Measurements from ENCODE around the gene ANXA3. TPM values are rescaled to one million over a fixed set of nuclear protein-coding genes. Genes with fewer than 3 reads are reported as not detected.

ANXA3 gene
- total and polyA plus RNA-seq, 5 donors, result 10.9 to 48.1 (median 12.1) TPM

DNA sequence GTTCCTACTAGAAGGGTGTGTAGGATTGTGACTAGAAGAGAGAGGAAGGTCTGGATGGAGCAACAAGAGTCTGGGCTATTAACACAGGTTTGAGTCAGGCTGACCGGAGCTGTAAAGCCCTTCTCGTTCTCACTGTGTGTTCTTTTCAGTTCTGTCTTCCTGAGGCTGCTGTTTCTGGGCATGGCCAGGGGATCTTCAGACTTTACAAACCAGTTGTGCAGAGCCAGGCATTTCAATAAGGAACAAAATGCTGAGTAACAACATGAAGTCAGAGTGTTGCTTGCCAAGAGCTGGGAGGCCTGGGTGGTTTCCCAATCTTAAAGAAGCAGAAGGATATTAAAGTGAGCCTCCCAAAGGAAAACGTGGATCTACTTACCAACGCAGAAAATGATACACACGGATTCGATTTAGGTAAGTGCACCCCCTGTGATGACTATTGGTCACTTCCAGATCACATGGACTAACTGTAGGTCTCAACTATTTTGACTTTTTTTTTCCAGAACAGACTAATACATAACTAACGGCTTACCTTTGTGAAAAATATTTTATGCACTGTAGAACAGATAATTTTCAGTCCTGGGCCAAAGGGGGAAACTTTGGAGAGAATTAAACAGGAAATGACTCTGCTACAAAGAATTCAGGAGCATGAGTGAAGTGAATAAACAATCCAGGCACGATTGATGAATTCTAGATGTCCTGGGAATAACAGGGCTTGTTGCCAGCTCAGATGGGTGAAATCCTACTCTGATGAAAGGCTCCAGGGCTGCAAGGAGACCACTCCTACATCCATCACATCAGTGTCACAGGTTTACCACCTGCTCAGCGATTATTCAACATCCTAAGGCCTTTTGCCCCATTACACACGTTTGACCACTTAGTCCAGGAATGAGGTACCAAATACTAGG, 94.5 kb downstream of the ANXA3 start:
- H3K27ac ChIP-seq (ENCODE audit: low read length), result peak overlapping the region; percentile 97
- intact Hi-C loops (cut with DNase I), result loop anchor here in 2 of 4 donors (5.0 to 10.0 kb wide), 2 partner anchors 129 to 131 kb away; partner anchors contain the start of gene BMP2K (in 2 of the 2)
- H3K27me3 ChIP-seq (ENCODE audit: control insufficient read depth, insufficient read depth), result no peaks in the 10 kb centered on the region
- WGBS, result 28% methylated on average over 10 of the region's 10 CpGs
- ATAC-seq (peak; percentile 91), DNase-seq (peak; percentile 80 to 90 (median 81))
- no peaks in the 10 kb centered on the region for H3K9me3 ChIP-seq (ENCODE audit: control insufficient read depth, low read length)
- H3K4me1 ChIP-seq (ENCODE audit: control insufficient read depth, insufficient read depth, low read length), result peaks cover 4% of the 10 kb centered on the region
- H3K4me3 ChIP-seq (ENCODE audit: low read length), result no peak overlapping the region

DNA sequence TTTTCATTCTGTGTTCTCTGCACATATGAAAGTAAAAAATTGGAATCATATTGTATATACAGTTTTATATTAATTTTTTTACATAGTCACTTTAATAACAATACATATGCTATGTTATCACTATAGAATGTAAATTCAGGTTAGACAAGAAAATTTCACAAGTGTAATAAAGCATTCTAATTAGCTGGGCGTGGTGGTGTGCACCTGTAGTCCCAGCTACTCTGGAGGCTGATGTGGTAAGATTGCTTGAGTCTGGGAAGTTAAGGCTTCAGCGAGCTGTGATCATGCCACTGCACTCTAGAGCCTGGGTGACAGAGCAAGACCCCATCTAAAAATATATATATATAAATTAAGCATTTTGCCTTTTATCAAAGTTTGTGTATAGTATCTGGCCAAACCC, 95.7 kb downstream of the ANXA3 start:
- Histone ChIP-seq H3K27me3 (ENCODE audit: control insufficient read depth, insufficient read depth) (no peaks in the 10 kb centered on the region), H3K4me3 (ENCODE audit: low read length) (no peak overlapping the region), H3K9me3 (ENCODE audit: control insufficient read depth, low read length) (no peaks in the 10 kb centered on the region), H3K27ac (ENCODE audit: low read length) (no peak overlapping the region), H3K4me1 (ENCODE audit: control insufficient read depth, insufficient read depth, low read length) (peaks cover 5% of the 10 kb centered on the region)
- intact Hi-C loops (cut with DNase I), result loop anchor here in 2 of 4 donors (5.0 to 10.0 kb wide), 2 partner anchors 128 to 130 kb away; partner anchors contain the start of gene BMP2K (in 2 of the 2)
- ATAC-seq (no peak), DNase-seq (no peak)
- 96% methylated on average over 2 of the region's 2 CpGs for WGBS

DNA sequence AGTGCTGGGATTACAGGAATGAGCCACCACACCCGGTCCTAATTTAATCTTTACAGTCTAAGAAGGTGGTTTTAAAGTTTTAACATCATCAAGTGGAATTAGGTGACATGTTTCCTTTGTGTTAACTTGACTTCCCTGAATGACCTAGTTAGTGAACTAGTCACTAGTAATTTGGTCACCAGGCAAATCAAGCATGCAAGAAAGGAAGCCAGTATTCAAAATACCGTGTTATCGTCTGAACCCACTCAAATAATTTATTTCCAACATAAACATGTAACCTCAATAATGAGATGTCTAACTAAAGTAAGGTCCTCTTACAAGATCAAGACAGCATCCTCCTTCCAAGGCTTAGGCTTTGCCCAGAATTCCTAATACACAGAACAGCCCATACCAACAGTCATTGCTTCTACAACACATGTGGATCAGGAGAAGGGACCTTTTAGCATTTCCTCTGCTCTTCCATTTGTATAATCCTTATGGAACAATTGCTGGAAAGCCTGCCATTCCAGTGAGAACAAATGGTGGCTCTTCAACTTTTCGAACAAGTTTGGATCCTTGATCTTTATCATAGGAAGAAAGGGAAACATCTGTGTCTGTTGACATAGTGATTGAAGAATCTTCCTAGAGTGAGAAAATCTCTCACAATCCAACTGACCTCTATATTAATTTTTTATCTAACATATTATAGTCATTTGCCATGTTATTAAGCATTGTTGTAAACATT, 97.2 kb downstream of the ANXA3 start:
- Histone ChIP-seq H3K27me3 (ENCODE audit: control insufficient read depth, insufficient read depth) (no peaks in the 10 kb centered on the region), H3K4me3 (ENCODE audit: low read length) (no peak overlapping the region), H3K4me1 (ENCODE audit: control insufficient read depth, insufficient read depth, low read length) (peaks cover 6% of the 10 kb centered on the region), H3K9me3 (ENCODE audit: control insufficient read depth, low read length) (no peaks in the 10 kb centered on the region), H3K27ac (ENCODE audit: low read length) (no peak overlapping the region)
- intact Hi-C loops (cut with DNase I), result loop anchor here in 2 of 4 donors (5.0 to 10.0 kb wide), 2 partner anchors 126 to 128 kb away; partner anchors contain the start of gene BMP2K (in 2 of the 2)
- WGBS, result 78% methylated on average over 4 of the region's 4 CpGs
- DNase-seq (no peak), ATAC-seq (no peak)

DNA sequence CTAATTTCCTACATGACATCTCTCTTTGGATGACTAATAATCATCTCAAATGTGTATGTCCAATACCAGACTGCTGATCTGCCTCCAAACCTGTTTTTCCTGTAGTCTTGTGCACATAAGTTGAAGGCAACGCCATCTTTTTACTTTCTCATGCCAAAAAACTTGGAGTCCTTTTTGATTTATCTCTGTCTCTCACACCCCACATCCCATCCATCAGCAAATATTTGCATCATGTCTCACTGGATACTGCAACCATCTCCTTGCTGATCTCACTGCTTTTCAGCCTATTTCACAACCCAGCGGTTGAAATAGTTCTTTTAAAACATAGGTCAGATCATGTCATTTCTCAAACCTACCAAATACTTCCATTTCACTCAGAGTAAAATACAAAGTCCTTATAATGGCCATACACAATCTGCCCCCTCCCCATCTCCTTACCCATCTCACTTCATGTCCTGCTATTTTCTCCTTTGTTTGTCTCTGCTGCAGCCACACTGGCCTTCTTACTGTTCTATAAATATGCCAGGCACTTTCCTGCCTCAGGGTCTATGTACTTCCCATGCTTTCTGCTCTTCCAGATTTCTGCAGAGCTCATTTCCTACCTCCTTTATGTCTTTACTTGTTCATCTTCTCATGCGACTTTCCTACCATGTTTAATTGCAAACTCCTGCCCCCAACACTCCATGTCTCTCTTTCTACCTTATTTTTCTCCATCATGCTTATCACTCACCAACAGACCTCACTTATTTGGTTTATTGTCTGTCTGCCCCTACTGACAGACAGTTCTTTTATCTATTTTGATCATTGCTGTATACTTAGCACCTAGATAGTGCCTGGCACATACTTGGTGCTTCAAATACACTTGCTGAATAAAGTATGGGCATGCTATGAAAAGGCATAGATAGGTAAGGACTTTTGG, 98.8 kb downstream of the ANXA3 start:
- no peak overlapping the region for H3K4me3 ChIP-seq (ENCODE audit: low read length)
- WGBS, result 84% methylated on average over 3 of the region's 3 CpGs
- no peaks in the 10 kb centered on the region for H3K27me3 ChIP-seq (ENCODE audit: control insufficient read depth, insufficient read depth)
- H3K27ac ChIP-seq (ENCODE audit: low read length), result peak overlapping the region; percentile 34
- DNase-seq, result no peak
- ATAC-seq, result no peak
- intact Hi-C loops (cut with DNase I), result no loop called here
- no peaks in the 10 kb centered on the region for H3K9me3 ChIP-seq (ENCODE audit: control insufficient read depth, low read length)
- peaks cover 6% of the 10 kb centered on the region for H3K4me1 ChIP-seq (ENCODE audit: control insufficient read depth, insufficient read depth, low read length)

DNA sequence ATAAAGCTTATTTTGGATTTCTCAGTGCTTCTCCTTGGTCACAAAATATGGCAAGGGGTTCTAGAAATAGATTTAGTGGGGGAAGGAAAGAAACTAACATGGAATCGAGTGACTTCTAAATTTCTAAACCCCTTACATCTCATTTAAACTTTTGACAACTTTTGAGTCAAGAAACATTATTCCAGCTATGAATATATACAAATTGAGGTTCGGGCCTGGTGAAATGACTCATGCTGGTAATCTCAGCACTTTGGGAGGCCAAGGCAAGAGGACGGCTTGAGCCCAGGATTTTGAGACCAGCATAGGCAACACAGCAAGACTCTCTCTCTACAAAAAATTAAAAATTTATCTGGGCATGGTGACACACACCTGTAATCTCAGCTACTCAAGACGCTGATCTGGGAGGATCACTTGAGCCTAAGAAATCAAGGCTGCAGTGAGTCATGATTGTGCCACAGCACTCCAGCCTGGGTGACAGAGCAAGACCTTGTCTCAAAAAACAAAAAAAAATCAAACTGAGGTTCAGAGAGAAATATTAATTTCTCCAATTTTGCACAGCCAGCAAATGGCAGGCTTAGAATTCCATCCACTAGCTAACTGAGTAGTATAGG, 99.8 kb downstream of the ANXA3 start:
- no peaks in the 10 kb centered on the region for H3K9me3 ChIP-seq (ENCODE audit: control insufficient read depth, low read length)
- no peak for DNase-seq
- no peak overlapping the region for H3K4me3 ChIP-seq (ENCODE audit: low read length)
- H3K4me1 ChIP-seq (ENCODE audit: control insufficient read depth, insufficient read depth, low read length), result peaks cover 2% of the 10 kb centered on the region
- no peaks in the 10 kb centered on the region for H3K27me3 ChIP-seq (ENCODE audit: control insufficient read depth, insufficient read depth)
- ATAC-seq, result no peak
- 95% methylated on average over 4 of the region's 4 CpGs for WGBS
- intact Hi-C loops (cut with DNase I), result no loop called here
- H3K27ac ChIP-seq (ENCODE audit: low read length), result no peak overlapping the region

DNA sequence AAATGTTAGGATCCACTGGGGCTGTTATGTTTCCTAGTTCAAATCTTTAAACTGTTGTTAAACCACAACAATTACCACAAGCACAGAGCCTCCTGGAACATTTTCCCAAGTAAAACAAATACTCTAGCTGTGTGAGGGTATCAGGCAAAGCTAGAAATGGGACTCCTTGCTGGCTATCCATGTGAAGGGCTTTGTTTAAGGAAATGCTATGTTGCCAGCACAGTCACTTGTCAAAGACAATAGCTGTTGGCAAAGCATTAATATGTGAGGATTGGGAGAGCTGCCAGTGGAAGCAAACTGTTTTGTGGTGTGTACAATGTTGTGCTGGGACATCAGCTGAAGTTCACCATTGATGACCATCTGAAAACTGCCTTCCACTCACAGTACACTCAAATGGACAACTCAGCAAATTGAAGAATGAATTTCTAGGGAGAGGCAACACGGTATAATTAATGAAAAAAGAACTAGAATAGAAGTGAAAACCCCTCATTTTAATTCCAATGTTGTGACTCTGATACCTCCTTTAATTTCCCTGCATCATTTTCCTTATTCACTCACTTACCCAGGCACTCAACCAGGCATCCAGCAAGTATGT, 100.8 kb downstream of the ANXA3 start:
- Histone ChIP-seq H3K9me3 (ENCODE audit: control insufficient read depth, low read length) (no peaks in the 10 kb centered on the region), H3K27me3 (ENCODE audit: control insufficient read depth, insufficient read depth) (no peaks in the 10 kb centered on the region), H3K4me1 (ENCODE audit: control insufficient read depth, insufficient read depth, low read length) (peaks cover 2% of the 10 kb centered on the region), H3K4me3 (ENCODE audit: low read length) (no peak overlapping the region), H3K27ac (ENCODE audit: low read length) (peak overlapping the region; percentile 67)
- 25% methylated on average over 1 of the region's 1 CpG for WGBS
- no peak for DNase-seq
- intact Hi-C loops (cut with DNase I), result no loop called here
- ATAC-seq, result peak; percentile 66 to 73

DNA sequence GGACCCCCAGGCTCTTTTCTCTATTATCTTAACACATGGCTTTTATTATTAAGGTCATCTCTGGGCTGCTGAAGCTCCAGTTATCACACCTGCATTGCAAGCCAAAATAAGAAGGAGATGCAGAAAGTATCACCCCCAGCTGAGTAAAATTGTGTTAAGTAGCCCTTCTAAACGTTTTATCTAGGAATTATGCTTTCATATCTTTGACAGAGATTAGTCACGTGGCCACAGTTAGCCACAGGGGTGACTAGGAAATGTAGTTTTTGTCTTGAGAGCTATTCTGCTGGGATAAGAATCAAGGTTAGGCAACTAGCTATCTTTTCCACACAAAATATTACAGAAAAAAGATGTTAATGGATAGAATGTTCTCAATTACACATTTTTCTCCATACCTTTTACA, 102.1 kb downstream of the ANXA3 start:
- Histone ChIP-seq H3K4me3 (ENCODE audit: low read length) (no peak overlapping the region), H3K9me3 (ENCODE audit: control insufficient read depth, low read length) (no peaks in the 10 kb centered on the region), H3K27me3 (ENCODE audit: control insufficient read depth, insufficient read depth) (no peaks in the 10 kb centered on the region), H3K27ac (ENCODE audit: low read length) (no peak overlapping the region), H3K4me1 (ENCODE audit: control insufficient read depth, insufficient read depth, low read length) (peaks cover 2% of the 10 kb centered on the region)
- intact Hi-C loops (cut with DNase I), result no loop called here
- 16% methylated on average over 2 of the region's 2 CpGs for WGBS
- DNase-seq, result no peak
- ATAC-seq, result no peak

DNA sequence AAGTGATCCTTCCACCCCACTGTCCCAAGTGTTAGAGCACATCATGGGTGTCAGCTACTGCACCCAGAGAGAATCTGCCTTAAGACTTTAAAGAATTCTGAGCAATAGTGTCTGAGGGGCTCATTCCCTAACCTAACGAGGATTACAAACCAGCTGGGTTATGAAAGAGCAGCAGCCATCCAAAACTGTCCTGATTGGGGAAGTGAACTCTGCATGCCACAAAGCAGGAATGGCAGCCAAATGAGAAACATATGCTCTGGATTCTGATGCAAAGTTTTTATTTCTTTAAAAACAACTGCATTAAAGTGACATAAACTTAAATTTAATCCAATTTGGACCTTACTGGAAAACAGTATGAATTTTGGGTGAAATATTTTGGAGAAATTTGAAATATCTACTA, 103.2 kb downstream of the ANXA3 start:
- 0% methylated on average over 1 of the region's 1 CpG for WGBS
- ATAC-seq (no peak), DNase-seq (no peak)
- intact Hi-C loops (cut with DNase I), result no loop called here
- Histone ChIP-seq H3K4me1 (ENCODE audit: control insufficient read depth, insufficient read depth, low read length) (peaks cover 2% of the 10 kb centered on the region), H3K27me3 (ENCODE audit: control insufficient read depth, insufficient read depth) (no peaks in the 10 kb centered on the region), H3K9me3 (ENCODE audit: control insufficient read depth, low read length) (no peaks in the 10 kb centered on the region), H3K4me3 (ENCODE audit: low read length) (no peak overlapping the region), H3K27ac (ENCODE audit: low read length) (no peak overlapping the region)

DNA sequence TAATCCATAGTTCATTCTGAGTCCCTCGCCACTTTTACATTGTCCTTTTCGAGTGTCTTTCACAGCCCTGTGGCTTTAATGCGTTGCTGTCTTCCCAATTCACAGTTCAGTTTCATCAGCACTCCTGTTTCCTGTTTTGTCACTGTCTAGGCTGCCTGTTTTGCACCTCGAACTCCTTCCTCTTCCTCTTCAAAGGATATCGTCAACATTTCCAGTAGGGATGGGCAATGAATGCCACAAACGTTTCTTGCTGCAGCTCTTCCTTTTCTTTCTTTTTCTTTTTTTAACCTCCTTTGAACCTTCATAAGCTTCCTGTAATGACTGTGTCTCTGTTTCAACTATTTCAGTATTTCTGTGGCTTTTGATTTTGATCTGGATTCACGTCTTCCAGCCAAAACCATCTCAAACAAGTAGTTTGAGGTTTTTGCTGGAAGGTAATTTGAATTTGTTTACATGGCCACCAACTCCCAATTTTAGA, 105.4 kb downstream of the ANXA3 start:
- Histone ChIP-seq H3K4me1 (ENCODE audit: control insufficient read depth, insufficient read depth, low read length) (peaks cover 2% of the 10 kb centered on the region), H3K27me3 (ENCODE audit: control insufficient read depth, insufficient read depth) (no peaks in the 10 kb centered on the region), H3K27ac (ENCODE audit: low read length) (peak overlapping the region; percentile 45), H3K4me3 (ENCODE audit: low read length) (peak overlapping the region; percentile 25), H3K9me3 (ENCODE audit: control insufficient read depth, low read length) (no peaks in the 10 kb centered on the region)
- no peak for DNase-seq
- intact Hi-C loops (cut with DNase I), result no loop called here
- peak; percentile 18 to 66 for ATAC-seq
- 59% methylated on average over 7 of the region's 7 CpGs for WGBS

DNA sequence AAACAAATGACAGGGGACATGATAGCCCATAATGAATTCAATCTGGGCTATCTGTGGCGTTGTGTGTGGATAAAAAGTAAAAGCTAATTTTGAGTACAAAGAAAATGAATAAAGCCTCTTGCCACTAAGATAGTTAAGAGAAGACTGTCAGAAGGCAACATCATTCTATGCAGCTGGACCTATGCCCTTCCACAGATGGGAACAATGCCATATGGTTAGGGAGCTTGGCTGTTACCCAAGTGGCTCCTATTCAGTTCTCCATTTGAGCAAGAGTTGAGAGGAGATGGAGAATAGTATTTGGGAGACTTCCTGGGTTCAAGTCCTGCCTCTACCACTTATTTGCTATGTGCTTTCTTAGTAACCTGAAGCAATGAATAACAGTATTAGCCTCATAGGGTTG, 107.7 kb downstream of the ANXA3 start:
- Histone ChIP-seq H3K4me3 (ENCODE audit: low read length) (no peak overlapping the region), H3K27ac (ENCODE audit: low read length) (no peak overlapping the region), H3K27me3 (ENCODE audit: control insufficient read depth, insufficient read depth) (no peaks in the 10 kb centered on the region), H3K4me1 (ENCODE audit: control insufficient read depth, insufficient read depth, low read length) (peaks cover 3% of the 10 kb centered on the region), H3K9me3 (ENCODE audit: control insufficient read depth, low read length) (no peaks in the 10 kb centered on the region)
- DNase-seq (no peak), ATAC-seq (no peak)
- intact Hi-C loops (cut with DNase I), result no loop called here
- WGBS, result 66% methylated on average over 1 of the region's 1 CpG
